ENCODE measurements around the gene STK32A. TPM values are rescaled to one million over a fixed set of nuclear protein-coding genes. Genes with fewer than 3 reads are reported as not detected.

Gene STK32A
- total and polyA plus RNA-seq, 9 of the 15 experiments (the other 6 are each of a cell fraction or from before 2014, with no cell fraction given): not detected

DNA sequence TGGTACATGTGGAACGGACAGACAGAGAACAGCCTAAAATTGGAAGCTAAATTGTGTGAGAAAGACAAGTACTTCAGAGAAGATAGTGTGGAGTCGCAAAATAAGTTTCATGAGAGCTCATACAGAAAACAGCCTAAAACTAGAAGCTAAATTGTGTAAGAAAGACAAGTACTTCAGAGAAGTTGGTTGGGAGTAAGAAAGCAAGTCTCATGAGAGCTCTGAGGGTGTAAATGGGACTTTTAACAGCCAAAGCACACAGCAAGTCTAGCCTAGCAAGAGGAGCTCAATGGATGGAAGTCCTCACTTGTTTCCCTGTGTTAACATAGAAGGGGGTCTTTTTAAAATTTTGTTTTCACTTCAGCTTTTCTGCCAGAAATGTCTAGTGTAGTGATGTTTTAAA lies 93.1 kb downstream of the STK32A start (continued):
- TF ChIP-seq, protein P1, sequence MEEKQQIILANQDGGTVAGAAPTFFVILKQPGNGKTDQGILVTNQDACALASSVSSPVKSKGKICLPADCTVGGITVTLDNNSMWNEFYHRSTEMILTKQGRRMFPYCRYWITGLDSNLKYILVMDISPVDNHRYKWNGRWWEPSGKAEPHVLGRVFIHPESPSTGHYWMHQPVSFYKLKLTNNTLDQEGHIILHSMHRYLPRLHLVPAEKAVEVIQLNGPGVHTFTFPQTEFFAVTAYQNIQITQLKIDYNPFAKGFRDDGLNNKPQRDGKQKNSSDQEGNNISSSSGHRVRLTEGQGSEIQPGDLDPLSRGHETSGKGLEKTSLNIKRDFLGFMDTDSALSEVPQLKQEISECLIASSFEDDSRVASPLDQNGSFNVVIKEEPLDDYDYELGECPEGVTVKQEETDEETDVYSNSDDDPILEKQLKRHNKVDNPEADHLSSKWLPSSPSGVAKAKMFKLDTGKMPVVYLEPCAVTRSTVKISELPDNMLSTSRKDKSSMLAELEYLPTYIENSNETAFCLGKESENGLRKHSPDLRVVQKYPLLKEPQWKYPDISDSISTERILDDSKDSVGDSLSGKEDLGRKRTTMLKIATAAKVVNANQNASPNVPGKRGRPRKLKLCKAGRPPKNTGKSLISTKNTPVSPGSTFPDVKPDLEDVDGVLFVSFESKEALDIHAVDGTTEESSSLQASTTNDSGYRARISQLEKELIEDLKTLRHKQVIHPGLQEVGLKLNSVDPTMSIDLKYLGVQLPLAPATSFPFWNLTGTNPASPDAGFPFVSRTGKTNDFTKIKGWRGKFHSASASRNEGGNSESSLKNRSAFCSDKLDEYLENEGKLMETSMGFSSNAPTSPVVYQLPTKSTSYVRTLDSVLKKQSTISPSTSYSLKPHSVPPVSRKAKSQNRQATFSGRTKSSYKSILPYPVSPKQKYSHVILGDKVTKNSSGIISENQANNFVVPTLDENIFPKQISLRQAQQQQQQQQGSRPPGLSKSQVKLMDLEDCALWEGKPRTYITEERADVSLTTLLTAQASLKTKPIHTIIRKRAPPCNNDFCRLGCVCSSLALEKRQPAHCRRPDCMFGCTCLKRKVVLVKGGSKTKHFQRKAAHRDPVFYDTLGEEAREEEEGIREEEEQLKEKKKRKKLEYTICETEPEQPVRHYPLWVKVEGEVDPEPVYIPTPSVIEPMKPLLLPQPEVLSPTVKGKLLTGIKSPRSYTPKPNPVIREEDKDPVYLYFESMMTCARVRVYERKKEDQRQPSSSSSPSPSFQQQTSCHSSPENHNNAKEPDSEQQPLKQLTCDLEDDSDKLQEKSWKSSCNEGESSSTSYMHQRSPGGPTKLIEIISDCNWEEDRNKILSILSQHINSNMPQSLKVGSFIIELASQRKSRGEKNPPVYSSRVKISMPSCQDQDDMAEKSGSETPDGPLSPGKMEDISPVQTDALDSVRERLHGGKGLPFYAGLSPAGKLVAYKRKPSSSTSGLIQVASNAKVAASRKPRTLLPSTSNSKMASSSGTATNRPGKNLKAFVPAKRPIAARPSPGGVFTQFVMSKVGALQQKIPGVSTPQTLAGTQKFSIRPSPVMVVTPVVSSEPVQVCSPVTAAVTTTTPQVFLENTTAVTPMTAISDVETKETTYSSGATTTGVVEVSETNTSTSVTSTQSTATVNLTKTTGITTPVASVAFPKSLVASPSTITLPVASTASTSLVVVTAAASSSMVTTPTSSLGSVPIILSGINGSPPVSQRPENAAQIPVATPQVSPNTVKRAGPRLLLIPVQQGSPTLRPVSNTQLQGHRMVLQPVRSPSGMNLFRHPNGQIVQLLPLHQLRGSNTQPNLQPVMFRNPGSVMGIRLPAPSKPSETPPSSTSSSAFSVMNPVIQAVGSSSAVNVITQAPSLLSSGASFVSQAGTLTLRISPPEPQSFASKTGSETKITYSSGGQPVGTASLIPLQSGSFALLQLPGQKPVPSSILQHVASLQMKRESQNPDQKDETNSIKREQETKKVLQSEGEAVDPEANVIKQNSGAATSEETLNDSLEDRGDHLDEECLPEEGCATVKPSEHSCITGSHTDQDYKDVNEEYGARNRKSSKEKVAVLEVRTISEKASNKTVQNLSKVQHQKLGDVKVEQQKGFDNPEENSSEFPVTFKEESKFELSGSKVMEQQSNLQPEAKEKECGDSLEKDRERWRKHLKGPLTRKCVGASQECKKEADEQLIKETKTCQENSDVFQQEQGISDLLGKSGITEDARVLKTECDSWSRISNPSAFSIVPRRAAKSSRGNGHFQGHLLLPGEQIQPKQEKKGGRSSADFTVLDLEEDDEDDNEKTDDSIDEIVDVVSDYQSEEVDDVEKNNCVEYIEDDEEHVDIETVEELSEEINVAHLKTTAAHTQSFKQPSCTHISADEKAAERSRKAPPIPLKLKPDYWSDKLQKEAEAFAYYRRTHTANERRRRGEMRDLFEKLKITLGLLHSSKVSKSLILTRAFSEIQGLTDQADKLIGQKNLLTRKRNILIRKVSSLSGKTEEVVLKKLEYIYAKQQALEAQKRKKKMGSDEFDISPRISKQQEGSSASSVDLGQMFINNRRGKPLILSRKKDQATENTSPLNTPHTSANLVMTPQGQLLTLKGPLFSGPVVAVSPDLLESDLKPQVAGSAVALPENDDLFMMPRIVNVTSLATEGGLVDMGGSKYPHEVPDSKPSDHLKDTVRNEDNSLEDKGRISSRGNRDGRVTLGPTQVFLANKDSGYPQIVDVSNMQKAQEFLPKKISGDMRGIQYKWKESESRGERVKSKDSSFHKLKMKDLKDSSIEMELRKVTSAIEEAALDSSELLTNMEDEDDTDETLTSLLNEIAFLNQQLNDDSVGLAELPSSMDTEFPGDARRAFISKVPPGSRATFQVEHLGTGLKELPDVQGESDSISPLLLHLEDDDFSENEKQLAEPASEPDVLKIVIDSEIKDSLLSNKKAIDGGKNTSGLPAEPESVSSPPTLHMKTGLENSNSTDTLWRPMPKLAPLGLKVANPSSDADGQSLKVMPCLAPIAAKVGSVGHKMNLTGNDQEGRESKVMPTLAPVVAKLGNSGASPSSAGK (IDR thresholded peaks at IDR 0.05): no peak
- TF ChIP-seq, protein P2, sequence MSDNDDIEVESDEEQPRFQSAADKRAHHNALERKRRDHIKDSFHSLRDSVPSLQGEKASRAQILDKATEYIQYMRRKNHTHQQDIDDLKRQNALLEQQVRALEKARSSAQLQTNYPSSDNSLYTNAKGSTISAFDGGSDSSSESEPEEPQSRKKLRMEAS (CRISPR knock-in tag; IDR thresholded peaks at IDR 0.05): no peak
- TF ChIP-seq CREBBP (IDR thresholded peaks at IDR 0.05; ENCODE audit: low read depth, low read length) (no peak), ZNF239 (CRISPR knock-in tag; IDR thresholded peaks at IDR 0.05) (no peak), XRCC5 (IDR thresholded peaks at IDR 0.05; ENCODE audit: low read depth, low read length) (no peak), RFX5 (IDR thresholded peaks at IDR 0.05; ENCODE audit: low read depth, low read length) (no peak)
- TF ChIP-seq, protein P3, sequence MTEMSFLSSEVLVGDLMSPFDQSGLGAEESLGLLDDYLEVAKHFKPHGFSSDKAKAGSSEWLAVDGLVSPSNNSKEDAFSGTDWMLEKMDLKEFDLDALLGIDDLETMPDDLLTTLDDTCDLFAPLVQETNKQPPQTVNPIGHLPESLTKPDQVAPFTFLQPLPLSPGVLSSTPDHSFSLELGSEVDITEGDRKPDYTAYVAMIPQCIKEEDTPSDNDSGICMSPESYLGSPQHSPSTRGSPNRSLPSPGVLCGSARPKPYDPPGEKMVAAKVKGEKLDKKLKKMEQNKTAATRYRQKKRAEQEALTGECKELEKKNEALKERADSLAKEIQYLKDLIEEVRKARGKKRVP (CRISPR knock-in tag; IDR thresholded peaks at IDR 0.05): no peak
- TF ChIP-seq, protein P4, sequence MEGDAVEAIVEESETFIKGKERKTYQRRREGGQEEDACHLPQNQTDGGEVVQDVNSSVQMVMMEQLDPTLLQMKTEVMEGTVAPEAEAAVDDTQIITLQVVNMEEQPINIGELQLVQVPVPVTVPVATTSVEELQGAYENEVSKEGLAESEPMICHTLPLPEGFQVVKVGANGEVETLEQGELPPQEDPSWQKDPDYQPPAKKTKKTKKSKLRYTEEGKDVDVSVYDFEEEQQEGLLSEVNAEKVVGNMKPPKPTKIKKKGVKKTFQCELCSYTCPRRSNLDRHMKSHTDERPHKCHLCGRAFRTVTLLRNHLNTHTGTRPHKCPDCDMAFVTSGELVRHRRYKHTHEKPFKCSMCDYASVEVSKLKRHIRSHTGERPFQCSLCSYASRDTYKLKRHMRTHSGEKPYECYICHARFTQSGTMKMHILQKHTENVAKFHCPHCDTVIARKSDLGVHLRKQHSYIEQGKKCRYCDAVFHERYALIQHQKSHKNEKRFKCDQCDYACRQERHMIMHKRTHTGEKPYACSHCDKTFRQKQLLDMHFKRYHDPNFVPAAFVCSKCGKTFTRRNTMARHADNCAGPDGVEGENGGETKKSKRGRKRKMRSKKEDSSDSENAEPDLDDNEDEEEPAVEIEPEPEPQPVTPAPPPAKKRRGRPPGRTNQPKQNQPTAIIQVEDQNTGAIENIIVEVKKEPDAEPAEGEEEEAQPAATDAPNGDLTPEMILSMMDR (IDR thresholded peaks at IDR 0.05 in 2 of 3, conservative IDR thresholded peaks at IDR 0.05 in 1 of 3; ENCODE audit: insufficient read depth in 2 of 3, low read depth in 1 of 3, low read length in 3 of 3): no peak
- TF ChIP-seq, protein P5, sequence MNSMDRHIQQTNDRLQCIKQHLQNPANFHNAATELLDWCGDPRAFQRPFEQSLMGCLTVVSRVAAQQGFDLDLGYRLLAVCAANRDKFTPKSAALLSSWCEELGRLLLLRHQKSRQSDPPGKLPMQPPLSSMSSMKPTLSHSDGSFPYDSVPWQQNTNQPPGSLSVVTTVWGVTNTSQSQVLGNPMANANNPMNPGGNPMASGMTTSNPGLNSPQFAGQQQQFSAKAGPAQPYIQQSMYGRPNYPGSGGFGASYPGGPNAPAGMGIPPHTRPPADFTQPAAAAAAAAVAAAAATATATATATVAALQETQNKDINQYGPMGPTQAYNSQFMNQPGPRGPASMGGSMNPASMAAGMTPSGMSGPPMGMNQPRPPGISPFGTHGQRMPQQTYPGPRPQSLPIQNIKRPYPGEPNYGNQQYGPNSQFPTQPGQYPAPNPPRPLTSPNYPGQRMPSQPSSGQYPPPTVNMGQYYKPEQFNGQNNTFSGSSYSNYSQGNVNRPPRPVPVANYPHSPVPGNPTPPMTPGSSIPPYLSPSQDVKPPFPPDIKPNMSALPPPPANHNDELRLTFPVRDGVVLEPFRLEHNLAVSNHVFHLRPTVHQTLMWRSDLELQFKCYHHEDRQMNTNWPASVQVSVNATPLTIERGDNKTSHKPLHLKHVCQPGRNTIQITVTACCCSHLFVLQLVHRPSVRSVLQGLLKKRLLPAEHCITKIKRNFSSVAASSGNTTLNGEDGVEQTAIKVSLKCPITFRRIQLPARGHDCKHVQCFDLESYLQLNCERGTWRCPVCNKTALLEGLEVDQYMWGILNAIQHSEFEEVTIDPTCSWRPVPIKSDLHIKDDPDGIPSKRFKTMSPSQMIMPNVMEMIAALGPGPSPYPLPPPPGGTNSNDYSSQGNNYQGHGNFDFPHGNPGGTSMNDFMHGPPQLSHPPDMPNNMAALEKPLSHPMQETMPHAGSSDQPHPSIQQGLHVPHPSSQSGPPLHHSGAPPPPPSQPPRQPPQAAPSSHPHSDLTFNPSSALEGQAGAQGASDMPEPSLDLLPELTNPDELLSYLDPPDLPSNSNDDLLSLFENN (IDR thresholded peaks at IDR 0.05; ENCODE audit: low read depth in 2 of 2, low read length in 2 of 2): no peak
